CD14-positive monocyte (primary cell): Measurements from ENCODE around the gene LUZP1. TPM values are rescaled to one million over a fixed set of nuclear protein-coding genes. Genes with fewer than 3 reads are reported as not detected.
"Not testable (repeated sequence)": the region's sequence is repeated elsewhere in the genome, so short reads cannot be mapped to it uniquely, and the experiment has no call there.

ENCODE experiments used
- DNase-seq, 3 donors: peaks; one replicate each; pipeline ENCODE4 v3.0.0-alpha.2; 2011 to 2022
- H2AFZ ChIP-seq: 2 replicates; pipeline ENCODE4 v1.6.0; 2012; ENCODE audit warnings: mild to moderate bottlenecking, low read depth, low read length, inconsistent platforms; ENCODE audit not compliant: insufficient read depth, poor library complexity, severe bottlenecking
- H3K27ac ChIP-seq, 2 donors: 1 replicate in 1 of 2; 2 replicates in 1 of 2; pipeline ENCODE4 v1.5.1; 2012 to 2013; ENCODE audit warnings: low read length in 2 of 2, control low read depth in 1 of 2, inconsistent platforms in 1 of 2, low read depth in 1 of 2, mild to moderate bottlenecking in 1 of 2
- H3K27me3 ChIP-seq, 2 donors: one replicate each; pipeline versions ENCODE4 v1.6.0 to v1.6.1; 2011 to 2013; ENCODE audit warnings: low read length in 2 of 2; ENCODE audit not compliant: control insufficient read depth in 2 of 2, insufficient read depth in 2 of 2
- H3K36me3 ChIP-seq, 2 donors: replicated peaks in 1 of 2; 1 replicate in 1 of 2; 2 replicates in 1 of 2; pipeline versions ENCODE4 v1.5.1 to v1.6.1; 2012 to 2013; ENCODE audit warnings: low read length in 2 of 2, control low read depth in 1 of 2, inconsistent platforms in 1 of 2, mild to moderate bottlenecking in 1 of 2; ENCODE audit not compliant: insufficient read depth in 2 of 2, control insufficient read depth in 1 of 2
- H3K4me1 ChIP-seq, 2 donors: 1 replicate in 1 of 2; 2 replicates in 1 of 2; pipeline versions ENCODE4 v1.5.1 to v1.6.1; 2012 to 2013; ENCODE audit warnings: low read length in 2 of 2, control low read depth in 1 of 2, inconsistent platforms in 1 of 2, mild to moderate bottlenecking in 1 of 2, moderate library complexity in 1 of 2; ENCODE audit not compliant: insufficient read depth in 2 of 2, control insufficient read depth in 1 of 2
- H3K4me2 ChIP-seq: replicated peaks from 2 replicates; pipeline ENCODE3; 2012; ENCODE audit warnings: low read length, moderate library complexity, mild to moderate bottlenecking; ENCODE audit not compliant: poor library complexity, severe bottlenecking; ENCODE audit errors: extremely low read depth
- H3K4me3 ChIP-seq, 3 experiments: fragments of 200-600 bp in 1 of 3; sonication (generic) in 1 of 3; replicated peaks in 1 of 3; 1 replicate in 2 of 3; 2 replicates in 1 of 3; pipeline ENCODE4 v1.5.1; 2011 to 2013; ENCODE audit warnings: low read length in 3 of 3, mild to moderate bottlenecking in 3 of 3, control low read depth in 2 of 3, low read depth in 2 of 3, inconsistent platforms in 1 of 3, moderate library complexity in 1 of 3
- H3K79me2 ChIP-seq: 2 replicates; pipeline ENCODE4 v1.6.0; 2012; ENCODE audit warnings: mild to moderate bottlenecking, control low read depth, inconsistent platforms, low read length, moderate library complexity; ENCODE audit not compliant: insufficient read depth
- H3K9ac ChIP-seq: 2 replicates; pipeline ENCODE4 v1.6.0; 2017; ENCODE audit warnings: low read length, mild to moderate bottlenecking; ENCODE audit not compliant: insufficient read depth, poor library complexity, severe bottlenecking
- H3K9me3 ChIP-seq, 2 donors: replicated peaks in 1 of 2; 1 replicate in 1 of 2; 2 replicates in 1 of 2; pipeline versions ENCODE4 v1.5.1 to v1.6.1; 2012 to 2013; ENCODE audit warnings: low read length in 2 of 2, control low read depth in 1 of 2; ENCODE audit not compliant: control insufficient read depth in 1 of 2, insufficient read depth in 1 of 2
- H4K20me1 ChIP-seq: 2 replicates; pipeline ENCODE4 v1.6.0; 2012; ENCODE audit warnings: mild to moderate bottlenecking, low read length, control low read depth, moderate library complexity; ENCODE audit not compliant: insufficient read depth
- H3K27ac Mint-ChIP-seq, 7 donors: one replicate each; pipeline ENCODE4 v1.8.0; 2020; ENCODE audit warnings: mild to moderate bottlenecking in 7 of 7, mixed read lengths in 7 of 7, moderate library complexity in 6 of 7, inconsistent platforms in 2 of 7
- H3K27me3 Mint-ChIP-seq, 3 donors: one replicate each; pipeline ENCODE4 v1.8.0; 2021 to 2022; ENCODE audit warnings: low read depth in 3 of 3, mild to moderate bottlenecking in 3 of 3, mixed read lengths in 3 of 3, moderate library complexity in 3 of 3, inconsistent platforms in 1 of 3
- H3K36me3 Mint-ChIP-seq, 2 donors: one replicate each; pipeline ENCODE4 v1.8.0; 2020; ENCODE audit warnings: mixed read lengths in 2 of 2, inconsistent platforms in 1 of 2, mild to moderate bottlenecking in 1 of 2
- H3K4me1 Mint-ChIP-seq: one replicate; pipeline ENCODE4 v1.8.0; 2020; ENCODE audit warnings: mild to moderate bottlenecking, mixed read lengths
- H3K4me3 Mint-ChIP-seq, 2 donors: one replicate each; pipeline ENCODE4 v1.8.0; 2020; ENCODE audit warnings: mild to moderate bottlenecking in 2 of 2, mixed read lengths in 2 of 2, moderate library complexity in 1 of 2
- H3K9me3 Mint-ChIP-seq, 7 donors: one replicate each; pipeline ENCODE4 v1.8.0; 2020 to 2022; ENCODE audit warnings: mixed read lengths in 7 of 7, mild to moderate bottlenecking in 6 of 7, moderate library complexity in 6 of 7, inconsistent platforms in 2 of 7
- WGBS: methylation state at CpG from one replicate; pipeline ENCODE4 v1.1.5; 2013; ENCODE audit warnings: missing lambda C conversion rate; ENCODE audit not compliant: insufficient coverage; 5-methylcytosine and 5-hydroxymethylcytosine counted together
- intact Hi-C, 2 donors: fragments of 100-400 bp; cut with micrococcal nuclease; formaldehyde crosslinking; loops; one replicate each; pipeline versions ENCODE4 v1.15.0 to v1.15.1; 2023
- polyA plus RNA-seq, 3 donors: library from polyadenylated mRNA; depleted of rRNA in 1 of 3; unstranded in 2 of 3; stranded (reverse) in 1 of 3; fragments of 300-500 nt in 2 of 3; fragments of >200 nt in 1 of 3; fragmentation: Illumina TruSeq in 2 of 3; gene quantifications; 1 replicate in 2 of 3; 2 replicates in 1 of 3; pipeline ENCODE4 v1.2.3, GENCODE V29; 2012 to 2021
- TF ChIP-seq, protein P1 (sequence below): fragments of 200-600 bp; IDR thresholded peaks from one replicate; pipeline ENCODE4 v1.8.0; 2022; ENCODE audit warnings: antibody characterized with exemption, mild to moderate bottlenecking

LUZP1 gene
- polyA plus RNA-seq, 3 donors, result 4.4 to 8.7 (median 5.8) TPM

DNA sequence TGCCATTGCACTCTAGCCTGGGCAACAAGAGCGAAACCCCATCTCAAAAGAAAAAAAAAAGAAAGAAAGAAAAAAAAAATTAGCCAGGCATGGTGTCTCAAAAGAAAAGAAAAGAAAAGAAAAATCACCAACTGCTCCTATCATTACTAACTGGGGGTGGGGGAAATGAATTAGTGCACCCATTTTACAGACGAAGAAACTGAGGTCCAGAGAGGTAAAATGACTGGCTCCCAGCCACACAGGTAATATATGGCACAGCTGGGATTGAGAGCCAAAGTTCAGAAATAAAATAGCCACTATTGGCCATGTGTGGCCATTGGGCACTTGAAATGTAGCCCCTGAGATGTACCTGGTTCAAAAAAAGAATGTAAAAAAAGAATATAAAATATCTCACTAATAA is 39.9 kb upstream of the LUZP1 start:
- DNase-seq, result no peak
- Histone ChIP-seq H3K9me3 (no peaks in the 10 kb centered on the region), H4K20me1 (no peaks in the 10 kb centered on the region), H3K4me2 (no peak overlapping the region), H3K27ac (no peak overlapping the region), H3K27me3 (peaks cover 0 to 7% of the 10 kb centered on the region in 2 donors), H3K36me3 (no peaks in the 10 kb centered on the region), H2AFZ (no peak overlapping the region), H3K4me1 (no peaks in the 10 kb centered on the region), H3K79me2 (no peaks in the 10 kb centered on the region), H3K9ac (no peak overlapping the region), H3K4me3 (no peak overlapping the region)
- intact Hi-C loops, result no loop called here
- no peaks in the 10 kb centered on the region for H3K36me3 Mint-ChIP-seq
- peaks cover 0 to 2% (median 0%) of the 10 kb centered on the region in 7 donors for H3K9me3 Mint-ChIP-seq
- H3K4me3 Mint-ChIP-seq, result no peak overlapping the region
- TF ChIP-seq, protein P1, sequence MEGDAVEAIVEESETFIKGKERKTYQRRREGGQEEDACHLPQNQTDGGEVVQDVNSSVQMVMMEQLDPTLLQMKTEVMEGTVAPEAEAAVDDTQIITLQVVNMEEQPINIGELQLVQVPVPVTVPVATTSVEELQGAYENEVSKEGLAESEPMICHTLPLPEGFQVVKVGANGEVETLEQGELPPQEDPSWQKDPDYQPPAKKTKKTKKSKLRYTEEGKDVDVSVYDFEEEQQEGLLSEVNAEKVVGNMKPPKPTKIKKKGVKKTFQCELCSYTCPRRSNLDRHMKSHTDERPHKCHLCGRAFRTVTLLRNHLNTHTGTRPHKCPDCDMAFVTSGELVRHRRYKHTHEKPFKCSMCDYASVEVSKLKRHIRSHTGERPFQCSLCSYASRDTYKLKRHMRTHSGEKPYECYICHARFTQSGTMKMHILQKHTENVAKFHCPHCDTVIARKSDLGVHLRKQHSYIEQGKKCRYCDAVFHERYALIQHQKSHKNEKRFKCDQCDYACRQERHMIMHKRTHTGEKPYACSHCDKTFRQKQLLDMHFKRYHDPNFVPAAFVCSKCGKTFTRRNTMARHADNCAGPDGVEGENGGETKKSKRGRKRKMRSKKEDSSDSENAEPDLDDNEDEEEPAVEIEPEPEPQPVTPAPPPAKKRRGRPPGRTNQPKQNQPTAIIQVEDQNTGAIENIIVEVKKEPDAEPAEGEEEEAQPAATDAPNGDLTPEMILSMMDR, result no peak
- H3K27me3 Mint-ChIP-seq, result peaks cover 12 to 19% (median 13%) of the 10 kb centered on the region in 3 donors
- no CpG with 5 or more reads among the region's 2 CpGs for WGBS
- no peak overlapping the region for H3K27ac Mint-ChIP-seq
- no peaks in the 10 kb centered on the region for H3K4me1 Mint-ChIP-seq

DNA sequence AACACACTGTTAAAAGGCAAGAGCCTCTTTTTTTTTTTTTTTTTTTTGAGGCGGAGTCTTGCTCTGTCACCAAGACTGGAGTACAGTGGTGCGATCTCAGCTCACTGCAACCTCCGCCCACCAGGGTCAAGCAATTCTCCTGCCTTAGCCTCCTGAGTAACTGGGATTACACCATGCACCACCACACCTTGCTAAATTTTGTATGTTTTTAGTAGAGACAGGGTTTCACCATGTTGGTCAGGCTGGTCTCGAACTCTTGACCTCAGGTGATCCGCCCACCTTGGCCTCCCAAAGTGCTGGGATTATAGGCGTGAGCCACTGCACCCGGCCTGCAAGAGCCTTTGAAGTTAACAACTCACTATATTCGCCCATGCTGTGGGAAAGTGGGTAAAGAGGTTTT is 39.1 kb upstream of the LUZP1 start:
- H3K27ac Mint-ChIP-seq, result not testable (repeated sequence)
- 100% methylated on average over 2 of the region's 8 CpGs for WGBS

More for the DNA sequence above, 39.1 kb upstream of the LUZP1 start:
- H3K36me3 Mint-ChIP-seq, H3K4me3 ChIP-seq, H4K20me1 ChIP-seq, H3K9me3 ChIP-seq, H2AFZ ChIP-seq, H3K4me1 Mint-ChIP-seq, H3K9ac ChIP-seq, H3K9me3 Mint-ChIP-seq, H3K27me3 ChIP-seq, H3K27ac ChIP-seq, H3K4me2 ChIP-seq, H3K4me1 ChIP-seq, DNase-seq, H3K36me3 ChIP-seq, intact Hi-C loops, H3K4me3 Mint-ChIP-seq, H3K79me2 ChIP-seq: not testable (repeated sequence)
- peaks cover 9 to 21% (median 11%) of the 10 kb centered on the region in 3 donors for H3K27me3 Mint-ChIP-seq
